ENCODE results near the gene CAPN8.

DNA sequence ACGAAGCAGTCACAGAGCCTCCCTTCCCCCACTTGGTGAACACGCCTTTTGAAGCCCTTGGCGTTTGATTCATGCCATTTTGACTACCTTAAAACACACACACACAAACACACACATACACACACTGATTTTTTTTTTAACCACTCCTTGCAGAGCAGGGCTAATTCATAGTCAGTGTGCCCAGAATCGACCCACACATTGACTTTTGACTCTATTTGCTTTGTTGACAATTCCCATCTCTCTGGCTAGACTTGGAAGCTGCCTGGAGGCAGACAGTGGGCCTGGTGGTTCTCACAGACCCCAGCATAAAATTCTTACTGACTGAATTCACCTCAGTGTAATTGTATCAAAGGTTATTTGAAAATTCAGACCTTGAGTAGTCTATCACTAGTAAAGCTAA lies 30.3 kb downstream of the CAPN8 start:
- TF ChIP-seq GATA3 (IDR thresholded peaks at IDR 0.05; ENCODE audit: low read depth, low read length) (no peak), GATA2 (IDR thresholded peaks at IDR 0.05; ENCODE audit: low read depth, low read length) (no peak)
